Stimulated activated CD8-positive, alpha-beta memory T cell treated with anti-CD3 and anti-CD28 coated beads, Interleukin-7, amount 100 ng/mL, for 48 hours (primary cell): ENCODE measurements around the gene TNRC6C.
A peak's percentile ranks its signal among the peaks of the same experiment; 100 is the strongest.

Source experiments
- DNase-seq, 2 donors: peaks; one replicate each; pipeline ENCODE4 v3.0.0-alpha.2; 2020; ENCODE audit warnings: low read depth in 1 of 2; ENCODE audit errors: extremely low read depth in 1 of 2

TNRC6C gene, protein sequence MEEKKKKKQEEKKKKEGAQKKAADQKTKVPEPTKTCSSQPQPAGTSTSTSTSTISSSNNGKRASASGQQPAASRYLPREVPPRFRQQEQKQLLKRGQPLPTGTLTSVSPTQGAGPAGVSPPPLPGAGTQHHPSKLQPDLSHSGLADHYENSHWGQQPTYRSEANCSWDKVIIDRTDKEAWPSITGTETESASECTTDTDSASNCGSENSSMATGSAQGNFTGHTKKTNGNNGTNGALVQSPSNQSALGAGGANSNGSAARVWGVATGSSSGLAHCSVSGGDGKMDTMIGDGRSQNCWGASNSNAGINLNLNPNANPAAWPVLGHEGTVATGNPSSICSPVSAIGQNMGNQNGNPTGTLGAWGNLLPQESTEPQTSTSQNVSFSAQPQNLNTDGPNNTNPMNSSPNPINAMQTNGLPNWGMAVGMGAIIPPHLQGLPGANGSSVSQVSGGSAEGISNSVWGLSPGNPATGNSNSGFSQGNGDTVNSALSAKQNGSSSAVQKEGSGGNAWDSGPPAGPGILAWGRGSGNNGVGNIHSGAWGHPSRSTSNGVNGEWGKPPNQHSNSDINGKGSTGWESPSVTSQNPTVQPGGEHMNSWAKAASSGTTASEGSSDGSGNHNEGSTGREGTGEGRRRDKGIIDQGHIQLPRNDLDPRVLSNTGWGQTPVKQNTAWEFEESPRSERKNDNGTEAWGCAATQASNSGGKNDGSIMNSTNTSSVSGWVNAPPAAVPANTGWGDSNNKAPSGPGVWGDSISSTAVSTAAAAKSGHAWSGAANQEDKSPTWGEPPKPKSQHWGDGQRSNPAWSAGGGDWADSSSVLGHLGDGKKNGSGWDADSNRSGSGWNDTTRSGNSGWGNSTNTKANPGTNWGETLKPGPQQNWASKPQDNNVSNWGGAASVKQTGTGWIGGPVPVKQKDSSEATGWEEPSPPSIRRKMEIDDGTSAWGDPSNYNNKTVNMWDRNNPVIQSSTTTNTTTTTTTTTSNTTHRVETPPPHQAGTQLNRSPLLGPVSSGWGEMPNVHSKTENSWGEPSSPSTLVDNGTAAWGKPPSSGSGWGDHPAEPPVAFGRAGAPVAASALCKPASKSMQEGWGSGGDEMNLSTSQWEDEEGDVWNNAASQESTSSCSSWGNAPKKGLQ (N-terminal part only)

DNA sequence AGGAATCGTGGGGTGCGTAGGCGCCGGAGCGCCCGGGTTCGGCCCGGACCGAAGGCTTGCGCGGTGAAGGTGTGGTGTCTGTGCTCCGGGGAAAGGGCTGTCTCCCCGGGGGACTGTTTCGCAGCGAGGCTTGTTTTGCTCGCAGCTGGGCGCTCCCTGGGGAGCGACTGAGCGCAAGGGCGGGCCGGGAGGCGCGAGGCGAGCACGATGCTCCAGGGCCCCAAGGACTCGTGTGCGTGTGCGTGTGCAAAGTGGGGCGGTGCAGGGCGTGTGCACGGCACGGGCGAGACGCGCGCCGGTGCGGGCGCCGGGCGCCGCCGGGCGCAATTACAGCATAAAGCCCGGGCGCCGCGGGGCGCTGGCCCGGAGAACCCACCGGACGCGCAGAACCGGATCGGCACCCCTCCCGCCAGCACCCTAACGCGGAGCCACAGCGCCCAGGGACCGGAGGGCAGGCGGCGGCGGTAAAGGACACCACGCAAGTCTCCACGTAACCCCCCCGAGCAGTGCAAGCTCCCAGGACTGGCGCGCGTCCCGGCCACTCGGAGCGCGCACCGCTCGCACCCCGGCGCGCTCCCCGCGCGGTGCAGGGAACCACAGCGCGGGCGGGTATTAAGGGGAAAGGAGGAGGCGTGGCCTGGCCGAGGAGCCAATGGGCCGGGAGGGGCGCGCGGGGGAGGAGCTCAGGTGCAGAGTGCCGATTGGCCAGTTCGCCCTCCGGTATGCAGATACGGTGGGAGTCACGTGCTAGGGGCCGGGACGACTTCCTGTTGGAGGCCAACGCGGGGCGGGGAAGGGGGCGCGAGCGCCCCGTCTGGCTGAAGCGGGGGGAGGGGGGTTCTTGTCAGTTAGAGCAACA lies at the start of gene TNRC6C:
Gene TNRC6C (plus strand): TSS at position 847 of the 859 bp plus-strand sequence. CDS start 45,504 bp downstream, outside the sequence.
- peak; percentile 99 to 100 for DNase-seq

DNA sequence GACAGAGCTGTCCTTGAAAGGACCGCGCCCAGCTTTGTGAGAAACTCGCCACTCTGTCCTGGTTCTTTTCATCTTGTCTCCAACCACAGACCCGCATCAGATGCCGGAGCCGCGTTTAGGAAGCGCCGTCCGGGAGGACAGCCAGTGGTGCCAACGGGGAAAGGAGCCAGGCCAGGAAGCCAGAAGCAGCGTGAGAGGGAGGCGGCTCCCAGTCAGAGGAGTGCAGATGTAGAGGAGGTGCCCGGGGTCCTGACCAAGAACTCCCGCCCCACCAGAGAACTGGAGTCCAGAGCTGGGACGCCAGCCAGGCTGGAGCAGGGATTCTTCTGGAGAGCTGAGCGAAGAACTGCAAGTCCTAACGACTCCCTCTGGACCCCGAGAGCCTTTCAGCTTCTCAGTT lies 49.3 kb upstream of the TNRC6C start:
- no peak for DNase-seq

DNA sequence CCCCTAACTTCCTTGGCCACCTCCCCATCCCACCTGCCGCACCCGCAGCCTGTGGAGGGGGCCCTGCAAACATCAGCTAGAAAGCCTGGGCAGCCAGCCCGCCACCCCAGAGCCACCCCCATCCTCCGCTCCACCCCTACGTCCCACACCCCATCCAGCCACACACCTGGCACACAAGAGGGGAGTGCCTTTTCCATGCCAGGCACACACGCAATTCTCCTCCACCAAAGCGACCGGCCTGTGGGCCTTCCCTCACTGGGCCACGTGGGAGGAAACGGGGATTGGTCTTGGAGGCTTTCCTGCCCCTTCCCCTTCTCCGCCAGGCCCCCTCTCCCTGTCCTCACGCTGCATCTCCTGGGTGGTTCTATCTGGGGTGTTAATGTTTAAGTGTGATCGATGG lies 48.7 kb upstream of the TNRC6C start:
- no peak for DNase-seq

DNA sequence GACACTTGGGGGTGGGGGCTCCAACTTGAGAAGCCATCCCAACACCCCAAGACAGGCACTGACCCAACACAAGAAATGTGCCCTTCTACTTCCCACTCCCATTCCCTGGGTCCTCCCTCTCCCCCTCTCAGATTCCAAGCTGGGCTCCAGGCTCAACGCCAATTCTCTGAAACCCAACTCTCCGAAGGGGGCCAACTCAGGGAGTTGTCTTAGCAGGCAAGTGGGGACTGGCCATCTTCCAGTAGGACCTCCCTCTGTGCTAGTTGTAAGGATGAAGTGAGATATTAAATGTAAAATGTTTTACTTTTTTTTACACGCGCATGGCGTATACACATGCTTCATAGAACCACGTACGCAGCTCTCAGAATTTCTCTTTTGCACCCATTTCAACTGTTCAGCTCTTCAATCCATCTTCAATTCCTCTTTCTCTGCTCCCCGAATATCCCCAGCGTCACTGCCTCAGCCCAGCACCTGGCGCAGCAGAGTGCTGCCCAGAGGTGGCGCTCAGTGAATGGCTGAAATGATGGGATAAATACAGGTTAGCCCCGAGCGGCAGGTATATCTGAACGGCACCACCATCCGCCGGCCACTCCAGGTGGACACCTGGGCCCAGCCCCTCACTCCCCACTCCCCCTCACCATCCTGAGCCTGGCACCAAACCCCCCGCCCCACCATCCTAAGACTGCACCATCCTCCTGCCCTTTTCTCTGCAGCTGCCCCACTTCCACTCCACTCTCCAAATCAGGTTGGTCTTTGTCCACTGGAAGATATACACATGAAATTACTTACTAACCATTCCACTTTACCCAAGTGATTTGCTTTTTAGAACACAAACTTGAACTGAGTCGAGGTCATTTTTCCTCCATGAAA lies 43.9 kb upstream of the TNRC6C start:
- no peak for DNase-seq

DNA sequence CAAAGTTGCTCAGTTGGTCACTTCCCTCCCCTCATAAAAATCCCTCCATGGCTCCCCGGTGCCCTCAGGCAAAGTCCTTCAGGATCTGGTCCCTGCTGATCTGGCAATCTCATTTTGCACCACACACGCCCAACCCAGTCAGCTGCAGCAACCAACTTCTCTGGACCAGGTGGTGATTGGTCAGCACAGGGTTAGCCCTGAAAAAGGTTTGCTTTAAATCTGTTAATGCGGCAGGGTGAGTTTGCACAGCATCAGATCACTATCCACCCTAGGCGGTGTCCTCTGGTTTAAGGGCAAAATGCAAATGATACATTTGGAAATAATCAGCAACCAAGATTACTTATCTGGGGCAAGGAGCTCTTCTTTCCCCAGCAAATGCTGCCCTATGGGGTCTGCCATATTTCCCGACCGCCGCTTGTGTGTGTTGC lies 42.9 kb upstream of the TNRC6C start:
- DNase-seq, result no peak

DNA sequence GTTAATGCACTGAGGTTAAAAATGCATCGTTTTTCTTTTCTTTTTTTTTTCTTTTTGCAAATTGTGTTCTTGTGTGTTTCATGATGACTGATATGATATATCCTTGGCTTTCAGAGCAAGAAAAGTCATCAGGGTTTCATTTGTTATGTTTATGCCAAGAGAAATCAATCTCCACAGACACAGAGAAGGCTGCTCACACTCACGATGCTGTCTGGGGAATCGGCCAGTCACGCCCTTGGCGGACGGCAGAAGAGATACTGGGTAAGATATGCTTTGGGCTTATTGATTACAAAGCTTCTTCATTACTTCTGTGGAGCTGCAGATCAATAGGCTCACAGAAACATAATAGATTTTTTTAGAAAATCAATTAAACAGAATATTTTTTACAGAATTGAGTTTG lies 42.2 kb upstream of the TNRC6C start:
- no peak for DNase-seq

DNA sequence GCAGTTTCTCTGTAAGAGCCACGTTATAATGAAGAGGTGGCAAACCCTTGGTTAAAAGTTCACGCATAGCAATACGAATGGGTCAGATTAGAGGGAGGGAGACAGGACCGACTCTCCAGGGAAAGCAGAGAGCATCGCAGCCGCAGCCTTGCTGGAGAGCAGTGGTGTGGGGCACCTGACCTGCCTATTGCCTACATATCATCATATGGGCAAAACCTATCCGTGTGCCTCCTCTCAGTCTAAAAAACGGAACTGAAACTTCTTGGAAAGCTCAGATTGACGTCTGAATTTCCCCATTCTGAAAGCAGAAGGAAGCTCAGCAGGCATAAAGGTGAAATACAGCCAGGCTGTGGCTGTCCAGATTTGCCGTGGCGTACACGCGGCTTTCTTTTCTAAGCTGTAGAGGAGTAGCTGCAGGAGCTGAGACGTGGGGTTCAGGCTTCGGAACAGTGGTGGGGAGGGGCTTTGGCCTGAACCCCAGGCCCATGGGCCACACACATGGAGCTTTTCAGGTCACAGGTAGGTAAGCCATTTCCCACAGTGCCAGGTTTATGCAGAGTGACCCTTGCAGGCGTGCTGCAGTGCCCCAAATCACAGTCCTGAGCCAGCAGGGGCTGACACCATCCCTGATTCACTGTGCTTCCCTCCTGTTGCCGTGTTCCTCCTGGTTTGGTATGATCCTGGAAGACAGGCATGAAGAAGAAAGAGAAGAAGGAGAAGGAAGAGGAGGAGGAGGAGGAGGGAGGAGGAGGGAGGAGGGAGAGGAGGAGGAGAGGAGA lies 41.6 kb upstream of the TNRC6C start:
- no peak for DNase-seq

DNA sequence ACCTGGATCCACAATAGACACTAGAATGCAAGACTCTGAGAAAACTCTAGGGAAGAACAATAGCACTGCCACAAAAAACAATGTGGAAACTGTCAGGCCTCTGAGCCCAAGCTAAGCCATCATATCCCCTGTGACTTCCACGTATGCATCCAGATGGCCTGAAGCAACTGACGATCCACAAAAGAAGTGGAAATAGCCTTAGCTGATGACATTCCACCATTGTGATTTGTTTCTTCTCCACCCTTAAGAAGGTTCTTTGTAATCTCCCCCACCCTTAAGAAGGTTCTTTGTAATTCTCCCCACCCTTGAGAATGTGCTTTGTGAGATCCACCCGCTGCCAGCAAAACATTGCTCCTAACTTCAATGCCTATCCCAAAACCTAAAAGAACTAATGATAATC lies 39.2 kb upstream of the TNRC6C start:
- DNase-seq, result no peak

DNA sequence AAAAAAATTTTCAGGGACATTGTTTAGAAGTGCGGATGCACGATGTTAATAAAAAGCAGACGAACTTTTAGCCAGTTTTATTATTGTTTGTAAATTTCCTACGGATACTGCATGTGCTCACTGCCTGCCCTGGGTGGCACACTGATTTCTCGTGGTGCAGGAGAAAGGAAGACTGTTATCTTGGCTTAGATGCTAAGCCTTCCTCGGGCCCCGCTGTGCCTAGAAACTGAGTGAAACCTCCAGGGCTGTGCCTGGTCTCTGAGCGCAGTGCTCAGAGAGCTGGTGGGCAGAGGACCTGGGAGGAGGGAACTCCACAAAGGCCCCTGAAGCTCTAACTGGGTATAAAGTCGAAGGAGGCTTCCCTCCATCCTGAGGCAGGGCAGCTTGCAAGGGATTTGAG lies 35.4 kb upstream of the TNRC6C start:
- no peak for DNase-seq

DNA sequence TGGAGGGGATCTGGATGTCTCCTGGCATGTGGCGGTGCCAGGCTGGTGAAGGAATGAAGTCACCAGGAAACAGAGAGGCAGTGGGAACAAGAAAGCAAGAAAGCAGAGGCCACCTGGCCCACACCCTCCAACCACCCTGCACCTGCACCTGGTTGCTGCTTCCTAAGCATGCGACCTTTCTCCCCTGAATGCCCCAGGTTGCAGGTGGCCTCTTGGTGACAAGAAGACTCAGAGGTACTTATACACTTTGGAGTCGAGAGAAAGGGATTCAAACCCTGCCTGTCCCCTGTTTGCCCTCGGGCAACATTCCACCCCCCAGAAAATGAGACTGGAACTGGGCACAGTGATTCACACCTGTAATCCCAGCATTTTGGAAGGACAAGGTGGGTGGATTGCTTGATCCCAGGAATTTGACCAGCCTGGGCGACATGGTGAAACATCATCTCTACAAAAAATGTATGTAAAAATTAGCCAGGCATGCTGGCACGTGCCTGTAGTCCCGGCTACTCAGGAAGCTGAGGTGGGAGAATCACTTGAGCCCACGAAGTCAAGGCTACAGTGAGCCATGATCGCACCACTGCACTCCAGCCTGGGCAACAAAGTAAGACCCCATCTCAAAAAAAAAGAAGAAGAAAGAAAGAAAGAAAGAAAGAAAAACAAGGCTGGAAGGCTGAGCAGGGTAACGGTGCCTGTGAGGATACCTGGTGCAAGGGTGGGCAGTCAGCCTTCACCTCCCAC lies 34.6 kb upstream of the TNRC6C start:
- no peak for DNase-seq

DNA sequence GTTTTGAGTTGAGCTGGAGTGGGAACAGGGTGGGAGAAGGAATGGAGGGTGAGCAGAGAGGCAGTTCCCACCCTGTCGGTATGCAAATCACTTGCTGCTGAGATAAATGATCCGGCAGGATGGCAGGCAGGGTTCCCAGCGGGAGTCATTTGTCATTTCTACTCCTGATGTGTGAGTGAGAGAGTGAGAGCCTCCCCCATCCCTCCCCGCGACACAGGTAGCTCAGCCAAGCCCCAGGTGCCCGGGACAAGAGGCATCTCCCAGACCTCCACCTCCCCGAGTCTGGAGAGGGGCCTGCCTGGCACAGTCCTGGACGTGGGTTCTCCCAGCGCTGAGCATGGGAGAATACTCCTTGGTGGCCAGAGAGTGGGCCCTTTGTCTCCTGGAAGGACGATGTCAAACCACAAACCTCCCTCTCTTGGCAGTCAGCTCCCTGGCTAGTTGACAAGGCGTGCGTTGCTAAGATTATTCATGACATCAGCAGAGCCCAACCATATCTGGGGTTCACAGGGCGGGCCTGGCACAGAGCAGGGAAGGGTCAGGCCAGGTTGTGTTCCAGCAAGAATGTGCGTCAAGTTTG lies 33.7 kb upstream of the TNRC6C start:
- no peak for DNase-seq

DNA sequence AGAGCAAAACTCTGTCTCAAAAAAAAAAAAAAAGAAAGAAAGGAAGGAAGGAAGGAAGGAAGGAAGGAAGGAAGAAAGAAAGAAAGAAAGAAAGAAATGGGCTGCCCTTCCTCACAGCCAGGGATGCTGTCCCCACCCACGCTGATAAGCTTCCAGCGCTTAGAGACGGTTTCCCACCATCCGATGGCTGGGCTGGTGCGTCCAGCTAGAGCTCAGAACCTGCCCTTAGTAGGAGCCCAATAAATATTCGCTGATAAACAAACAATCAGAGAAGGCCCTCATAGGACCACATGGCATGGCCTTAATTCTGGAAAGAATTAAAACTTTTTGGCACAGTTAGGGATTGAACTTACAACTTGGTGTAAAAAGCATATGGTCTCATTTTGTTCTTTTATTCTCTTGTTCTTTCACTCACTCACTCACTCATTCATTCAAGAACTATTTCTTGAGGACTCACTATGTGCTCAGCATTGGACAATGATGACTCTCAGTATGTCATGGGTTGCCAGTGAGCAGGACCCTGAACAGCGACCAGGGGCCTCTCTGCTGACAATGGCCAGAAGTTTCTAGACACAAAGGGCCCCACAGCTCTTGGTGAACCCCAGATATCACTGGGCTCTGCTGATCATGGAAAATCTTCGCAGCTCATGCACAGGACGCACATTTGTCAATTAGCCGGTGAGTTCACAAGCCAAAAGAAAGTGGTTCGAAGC lies 32.5 kb upstream of the TNRC6C start:
- no peak for DNase-seq

DNA sequence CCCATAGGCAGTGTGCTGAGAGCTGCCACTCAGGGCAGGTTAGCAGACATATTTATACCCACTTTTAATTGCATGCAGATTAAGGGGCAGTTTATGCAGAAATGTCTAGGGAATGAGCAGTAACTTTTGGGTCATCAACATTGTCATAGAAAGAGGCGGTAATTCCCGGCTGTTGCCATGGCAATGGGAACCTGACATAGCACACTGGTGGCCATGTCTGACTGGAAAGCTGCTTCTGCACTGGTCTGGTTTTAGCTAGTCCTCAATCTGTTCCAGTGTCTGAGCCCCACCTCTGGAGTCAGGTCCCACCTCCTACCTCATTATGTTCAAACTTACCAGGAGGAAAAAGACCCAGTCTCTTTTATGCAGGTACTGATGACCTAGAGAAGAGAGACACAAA lies 31.5 kb upstream of the TNRC6C start:
- no peak for DNase-seq

DNA sequence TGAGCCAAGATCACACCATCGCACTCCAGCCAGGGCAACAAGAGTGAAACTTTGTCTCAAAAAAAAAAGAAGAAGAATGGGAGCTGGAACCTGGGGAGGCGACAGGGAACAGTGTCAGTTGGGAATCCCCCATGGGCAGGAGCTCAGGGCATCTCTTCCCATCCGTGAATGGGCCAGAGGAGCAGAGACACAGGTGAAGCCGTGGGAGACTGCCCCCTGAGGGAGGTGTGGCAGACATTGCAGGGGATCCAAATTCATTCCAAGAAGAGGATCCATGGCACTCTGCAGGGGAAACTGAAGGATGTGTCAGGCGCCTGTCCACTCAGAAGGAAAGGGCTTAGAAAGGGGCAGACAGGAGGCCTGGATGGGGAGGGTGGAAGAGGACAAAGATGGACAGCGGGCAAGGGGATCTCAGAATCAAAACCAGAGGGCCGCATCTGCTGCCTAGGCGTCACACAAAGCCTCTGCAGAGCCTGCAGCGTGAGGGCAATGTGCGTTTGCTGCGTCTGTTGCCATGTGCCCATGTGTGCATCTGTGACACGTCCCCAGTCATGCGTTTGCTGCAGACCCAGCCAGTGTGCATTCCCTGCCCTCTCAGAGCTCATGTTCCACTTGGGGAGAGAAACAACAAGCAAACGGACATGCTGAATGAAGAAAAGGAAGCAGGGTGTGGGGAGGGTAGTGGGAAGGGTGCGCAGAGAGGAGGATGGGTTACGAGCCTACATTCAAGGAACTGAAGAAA lies 30.6 kb upstream of the TNRC6C start:
- no peak for DNase-seq

DNA sequence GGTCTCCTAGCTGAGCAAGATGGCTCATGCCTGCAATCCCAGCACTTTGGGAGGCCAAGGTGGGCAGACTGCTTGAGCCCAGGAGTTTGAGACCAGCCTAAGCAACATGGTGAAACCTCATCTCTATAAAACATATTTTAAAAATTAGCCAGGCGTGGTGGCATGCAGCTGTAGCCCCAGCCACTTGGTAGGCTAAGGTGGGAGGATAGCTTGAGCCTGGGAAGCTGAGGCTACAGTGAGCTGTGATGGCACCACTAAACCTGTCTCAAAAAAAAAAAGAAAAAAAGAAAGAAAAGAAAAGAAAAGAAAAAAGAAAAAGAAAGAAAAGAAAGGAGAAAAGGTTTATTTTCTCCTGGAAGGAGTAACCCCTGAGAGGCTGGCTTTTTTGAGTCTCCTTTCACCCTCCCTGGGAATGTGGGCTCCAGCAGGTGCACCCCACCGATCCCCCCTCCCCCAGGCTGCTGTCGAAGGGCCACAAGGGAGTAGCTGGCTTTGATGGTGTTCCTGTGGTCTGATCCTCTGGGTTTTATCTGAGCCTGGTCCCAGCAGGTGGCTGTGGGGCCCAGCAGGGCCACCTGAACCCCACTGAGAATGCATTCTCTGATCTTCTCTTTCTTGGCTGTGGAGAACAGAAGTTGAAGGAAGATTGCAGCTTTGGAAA lies 29.9 kb upstream of the TNRC6C start:
- no peak for DNase-seq

DNA sequence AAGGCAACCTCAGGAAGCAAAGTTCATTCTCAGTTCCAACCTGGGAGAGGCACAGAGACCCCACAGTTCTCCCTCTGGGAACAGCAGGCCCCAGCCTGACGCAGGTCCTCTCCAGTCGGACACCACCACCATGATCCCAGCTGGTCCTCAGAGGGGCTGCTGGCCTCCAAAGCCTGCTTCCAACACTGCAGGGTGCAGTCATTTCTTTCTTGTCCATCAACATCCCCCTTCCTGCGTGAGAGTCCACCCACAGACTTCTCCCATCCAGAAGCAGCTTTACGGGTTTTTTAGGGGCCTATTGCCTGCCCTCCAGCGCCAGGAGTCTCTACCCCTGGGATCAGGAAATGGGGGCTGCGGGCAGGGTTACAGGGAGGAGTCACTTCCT lies 29.3 kb upstream of the TNRC6C start:
- DNase-seq, result no peak
